Central memory CD8-positive, alpha-beta T cell (primary cell): ENCODE measurements around the gene ENTR1.
A peak's percentile ranks its signal among the peaks of the same experiment; 100 is the strongest.
"Not testable (repeated sequence)": the region's sequence is repeated elsewhere in the genome, so short reads cannot be mapped to it uniquely, and the experiment has no call there.

Experiments used
- ATAC-seq: fragments of 150-1000 bp; cut with Tn5 transposase; replicated peaks from 2 replicates; pipeline ENCODE4 v1.10.0; 2022; ENCODE audit warnings: mild to moderate bottlenecking, moderate FRiP score, moderate number of reproducible peaks; ENCODE audit not compliant: poor library complexity, severe bottlenecking; ENCODE audit errors: extremely low read depth
- DNase-seq, 2 donors: peaks; one replicate each; pipeline ENCODE4 v3.0.0; 2021; ENCODE audit warnings: low spot score in 2 of 2
- H3K27ac Mint-ChIP-seq: one replicate; pipeline ENCODE4 v1.8.0; 2022; ENCODE audit warnings: low read depth, mild to moderate bottlenecking, moderate library complexity, mixed read lengths
- H3K27me3 Mint-ChIP-seq: one replicate; pipeline ENCODE4 v1.8.0; 2022; ENCODE audit warnings: mixed read lengths
- H3K36me3 Mint-ChIP-seq: one replicate; pipeline ENCODE4 v1.8.0; 2022; ENCODE audit warnings: mild to moderate bottlenecking, moderate library complexity, mixed read lengths; ENCODE audit not compliant: insufficient read depth
- H3K4me1 Mint-ChIP-seq: one replicate; pipeline ENCODE4 v1.8.0; 2022; ENCODE audit warnings: mixed read lengths
- H3K4me3 Mint-ChIP-seq: one replicate; pipeline ENCODE4 v1.8.0; 2022; ENCODE audit warnings: mild to moderate bottlenecking, moderate library complexity, mixed read lengths
- H3K9me3 Mint-ChIP-seq: one replicate; pipeline ENCODE4 v1.8.0; 2022; ENCODE audit warnings: mixed read lengths

The ENTR1 gene

DNA sequence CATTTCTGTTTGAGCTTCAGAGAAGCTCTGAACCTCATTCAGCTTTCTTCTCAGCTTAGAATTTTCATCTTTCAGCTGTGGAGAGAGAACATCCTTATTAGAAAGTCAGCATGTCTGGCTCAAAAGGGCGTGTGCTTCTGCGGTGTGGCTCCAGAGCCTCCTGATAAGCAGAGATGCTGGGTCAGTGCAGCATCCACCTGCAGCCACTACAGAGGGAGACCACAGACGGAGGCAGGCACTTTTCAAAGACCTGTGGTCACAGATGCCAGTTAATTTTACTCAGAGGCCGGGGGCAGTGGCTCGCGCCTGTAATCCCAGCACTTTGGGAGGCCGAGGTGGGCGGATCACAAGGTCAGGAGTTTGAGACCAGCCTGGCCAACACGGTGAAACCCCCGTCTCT is 4.5 kb downstream of the ENTR1 start:
- not testable (repeated sequence) for H3K27ac Mint-ChIP-seq, ATAC-seq, H3K4me3 Mint-ChIP-seq, H3K27me3 Mint-ChIP-seq, DNase-seq, H3K9me3 Mint-ChIP-seq
- Mint-ChIP-seq H3K4me1 (peaks cover 37% of the 10 kb centered on the region), H3K36me3 (peaks cover 35% of the 10 kb centered on the region)

DNA sequence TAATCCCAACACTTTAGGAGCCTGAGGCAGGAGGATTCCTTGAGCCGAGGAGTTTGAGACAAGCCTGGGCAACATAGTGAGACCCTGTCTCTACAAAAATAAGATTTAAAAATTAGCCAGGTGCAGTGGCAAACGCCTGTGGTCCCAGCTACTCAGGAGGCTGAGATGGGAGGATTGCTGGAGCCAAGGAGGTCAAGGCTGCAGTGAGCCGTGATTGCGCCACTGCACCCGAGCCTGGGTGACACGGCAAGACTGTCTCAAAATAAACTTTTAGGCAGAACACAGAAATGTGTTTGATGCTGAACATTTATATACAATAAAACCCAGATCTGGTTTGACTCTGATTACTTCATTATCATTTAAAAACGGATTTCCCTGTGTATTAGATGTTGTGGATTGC is 4.9 kb downstream of the ENTR1 start:
- Mint-ChIP-seq H3K36me3 (peaks cover 34% of the 10 kb centered on the region), H3K4me1 (peaks cover 37% of the 10 kb centered on the region), H3K27ac (no peak overlapping the region), H3K27me3 (no peaks in the 10 kb centered on the region), H3K4me3 (no peak overlapping the region), H3K9me3 (no peaks in the 10 kb centered on the region)
- no peak for DNase-seq
- no peak for ATAC-seq

DNA sequence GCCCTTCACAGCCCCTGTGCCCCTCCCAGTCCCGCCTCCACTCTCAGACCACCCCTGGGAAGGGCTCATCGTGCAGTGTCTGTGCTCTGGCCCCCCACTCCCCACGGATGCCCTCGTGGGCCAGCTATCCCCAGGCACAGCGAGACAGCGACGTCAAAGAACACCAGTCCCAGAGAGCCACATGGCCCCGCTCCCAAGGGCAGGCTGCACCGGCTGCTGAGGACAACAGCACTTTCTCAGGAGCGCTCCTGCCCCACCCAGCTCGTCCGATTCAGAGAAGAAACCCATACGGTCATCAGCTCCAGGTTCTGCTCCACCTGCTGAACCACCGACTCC is 5.6 kb downstream of the ENTR1 start:
- Mint-ChIP-seq H3K27ac (peak overlapping the region; percentile 82), H3K27me3 (no peaks in the 10 kb centered on the region), H3K36me3 (peaks cover 30% of the 10 kb centered on the region), H3K4me1 (peaks cover 35% of the 10 kb centered on the region), H3K9me3 (no peaks in the 10 kb centered on the region), H3K4me3 (peak overlapping the region; percentile 70)
- no peak for ATAC-seq
- DNase-seq: no peak

DNA sequence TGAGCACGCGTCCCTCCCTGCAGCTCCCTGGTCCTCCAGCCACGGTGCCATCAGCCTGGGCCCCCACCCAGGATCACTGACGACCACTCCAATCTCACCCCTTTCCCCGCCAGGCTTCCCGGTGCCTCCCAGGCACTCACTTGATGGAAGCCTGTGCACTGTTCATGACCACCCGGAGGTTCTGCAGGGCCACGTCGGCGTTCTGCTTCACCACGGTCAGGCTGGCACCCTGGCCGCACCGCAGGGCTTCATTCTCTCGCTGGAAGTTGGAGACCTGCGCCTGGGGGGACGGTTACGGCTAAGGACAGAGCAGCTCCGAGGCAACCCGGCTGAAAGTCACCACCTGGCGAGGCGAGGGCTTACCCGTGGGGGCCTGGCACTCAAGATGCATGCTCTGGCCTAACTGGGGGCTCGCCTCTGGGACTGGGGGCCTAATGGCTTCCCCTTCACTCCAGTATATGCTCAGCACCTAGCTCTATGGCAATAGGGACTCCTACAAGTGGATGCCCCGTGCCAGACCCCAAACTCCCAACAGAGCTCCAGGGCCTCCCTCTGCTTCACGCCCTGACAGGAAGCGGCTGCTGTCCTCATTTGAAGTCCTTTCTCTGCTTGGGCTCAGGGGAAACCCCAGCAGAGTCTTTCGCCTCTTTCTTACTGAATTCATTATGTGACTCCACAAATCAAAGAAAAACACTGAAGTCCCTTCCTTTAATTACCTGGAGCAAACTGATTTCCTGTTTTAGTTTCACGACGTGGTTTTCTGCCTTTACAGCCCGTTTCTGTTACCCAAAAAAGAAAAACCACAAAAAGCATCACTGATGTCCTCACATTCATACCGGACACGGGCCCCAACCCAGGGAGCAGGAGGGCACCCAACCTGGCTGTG is 6.3 kb downstream of the ENTR1 start:
- Mint-ChIP-seq H3K4me3 (peak overlapping the region; percentile 70), H3K9me3 (no peaks in the 10 kb centered on the region), H3K27ac (peak overlapping the region; percentile 82), H3K27me3 (no peaks in the 10 kb centered on the region), H3K4me1 (peaks cover 32% of the 10 kb centered on the region), H3K36me3 (peaks cover 30% of the 10 kb centered on the region)
- DNase-seq (peak in 1 of 2 donors; percentile 21), ATAC-seq (peak; percentile 22)

DNA sequence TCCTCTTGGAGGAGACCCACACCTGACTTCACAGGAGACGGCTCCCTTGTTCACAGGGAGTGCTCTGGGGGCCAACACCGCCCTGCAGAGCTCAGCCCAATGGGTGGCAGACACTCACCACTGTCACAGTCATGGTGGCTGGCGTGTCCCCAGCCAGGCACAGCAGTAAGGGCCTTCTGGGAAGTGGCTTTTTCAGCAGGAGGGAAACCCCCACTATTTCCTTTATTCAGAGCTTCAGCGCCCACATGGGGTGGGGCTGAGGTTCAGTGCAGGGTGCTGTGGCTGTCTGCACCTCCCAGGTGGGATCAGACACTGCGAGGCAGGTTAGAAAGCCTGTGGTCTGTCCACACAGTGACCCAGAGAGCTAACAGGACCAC is 6.9 kb downstream of the ENTR1 start:
- H3K36me3 Mint-ChIP-seq: peaks cover 30% of the 10 kb centered on the region
- H3K9me3 Mint-ChIP-seq: no peaks in the 10 kb centered on the region
- peaks cover 32% of the 10 kb centered on the region for H3K4me1 Mint-ChIP-seq

DNA sequence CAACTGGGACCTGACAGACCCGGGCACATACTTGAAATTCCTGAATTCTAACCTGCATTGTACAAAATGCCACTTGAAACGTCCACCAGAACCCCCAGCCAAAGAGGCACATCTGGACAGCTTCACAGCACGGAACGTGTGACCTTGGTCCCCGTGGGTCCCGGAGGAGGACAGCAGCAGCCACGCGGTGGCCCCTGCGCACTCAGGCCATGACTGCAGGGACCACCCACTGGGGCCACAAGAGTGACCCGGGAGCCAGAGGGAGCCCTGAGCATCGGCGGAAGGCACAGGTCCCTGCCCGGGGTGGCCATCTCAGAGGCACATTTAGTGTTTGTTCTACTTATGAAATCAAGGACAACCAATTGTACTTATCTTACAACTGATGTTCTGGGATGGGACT is 8.3 kb downstream of the ENTR1 start:
- Mint-ChIP-seq H3K27me3 (no peaks in the 10 kb centered on the region), H3K36me3 (peaks cover 25% of the 10 kb centered on the region), H3K4me1 (peaks cover 33% of the 10 kb centered on the region), H3K27ac (peak overlapping the region; percentile 55), H3K4me3 (no peak overlapping the region), H3K9me3 (no peaks in the 10 kb centered on the region)
- ATAC-seq: no peak
- no peak for DNase-seq

More for the DNA sequence above, 6.9 kb downstream of the ENTR1 start:
- ATAC-seq: peak; percentile 90
- peak; percentile 47 to 75 for DNase-seq
- Mint-ChIP-seq H3K4me3 (peak overlapping the region; percentile 70), H3K27ac (peak overlapping the region; percentile 82), H3K27me3 (no peaks in the 10 kb centered on the region)

DNA sequence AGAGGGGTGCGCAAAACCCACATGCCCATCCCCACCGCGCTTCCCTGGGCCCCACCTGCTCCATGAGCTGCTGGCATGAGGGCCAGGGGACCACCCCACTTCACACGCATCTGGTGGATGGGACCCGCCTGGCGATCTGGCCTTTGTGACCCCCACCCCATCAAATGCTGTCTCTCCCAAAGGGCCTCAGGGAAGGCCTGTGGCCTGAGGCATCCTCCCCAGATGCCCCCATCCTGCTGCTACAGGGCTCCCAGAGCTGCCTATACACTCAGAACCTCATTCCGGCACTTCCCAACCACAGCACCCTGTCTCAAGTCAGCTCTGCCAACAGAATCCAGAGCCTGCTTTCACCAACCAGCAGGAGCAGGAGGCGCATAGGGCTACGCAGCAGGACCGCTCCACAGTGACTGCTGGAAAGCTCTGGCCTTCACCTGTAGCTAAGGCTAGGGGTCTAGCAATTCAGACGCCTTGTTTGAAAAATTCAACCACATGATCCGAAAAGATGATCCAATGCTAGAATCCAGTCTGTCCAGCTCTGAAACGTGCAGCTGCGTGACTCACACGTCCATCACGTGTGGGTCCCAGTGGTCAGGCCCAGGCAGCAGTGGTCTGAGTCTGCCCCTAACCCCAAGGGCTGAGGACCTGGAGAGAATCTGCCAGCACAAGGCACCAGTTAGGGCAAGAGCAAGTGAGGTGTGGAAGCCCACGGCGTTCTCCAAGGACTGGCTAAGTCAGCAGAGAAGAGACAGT is 9.1 kb downstream of the ENTR1 start:
- DNase-seq: no peak
- ATAC-seq: no peak
- no peaks in the 10 kb centered on the region for H3K9me3 Mint-ChIP-seq
- peak overlapping the region; percentile 55 for H3K27ac Mint-ChIP-seq
- peaks cover 33% of the 10 kb centered on the region for H3K4me1 Mint-ChIP-seq
- peak overlapping the region; percentile 63 for H3K4me3 Mint-ChIP-seq
- H3K27me3 Mint-ChIP-seq: no peaks in the 10 kb centered on the region
- H3K36me3 Mint-ChIP-seq: peaks cover 21% of the 10 kb centered on the region

DNA sequence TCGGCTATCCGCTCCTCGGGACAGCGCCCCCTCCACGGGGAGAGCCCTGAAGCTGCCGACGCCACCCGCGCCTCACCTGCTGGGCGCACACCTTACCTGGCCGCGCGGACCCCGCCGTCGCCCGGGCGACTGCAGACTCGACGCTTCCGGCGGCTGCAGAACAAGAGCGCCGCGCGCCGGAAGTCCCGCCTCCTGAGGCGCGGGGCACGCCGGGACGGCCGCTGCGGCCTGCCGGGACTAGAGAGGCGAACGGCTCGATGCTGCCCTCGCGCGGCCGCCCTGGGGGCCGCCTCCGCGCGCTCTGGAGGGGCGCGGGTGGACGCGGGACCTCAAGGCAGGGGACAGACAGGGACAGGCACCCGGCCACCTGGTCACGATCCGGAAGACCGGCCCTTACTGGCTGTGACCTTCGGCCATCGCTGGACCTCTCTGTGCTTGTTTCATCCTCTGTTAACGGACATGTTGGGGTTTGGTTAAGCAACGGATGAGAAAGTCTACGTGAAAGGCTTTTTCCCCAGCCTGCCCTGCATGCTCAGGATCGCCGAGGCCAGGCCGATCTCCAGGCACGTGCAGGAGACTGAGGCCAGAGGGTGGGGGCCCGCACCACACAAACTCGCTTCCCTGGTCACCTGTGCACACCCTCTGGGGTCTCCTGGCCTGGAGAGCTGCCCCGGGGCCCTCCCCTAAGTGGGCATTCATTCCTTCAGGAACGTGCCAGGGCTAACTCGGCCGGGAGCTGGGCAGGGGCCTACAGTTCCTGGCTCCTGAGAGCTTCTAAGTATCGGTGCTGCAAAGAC is 10.2 kb downstream of the ENTR1 start, which contains the start of gene SNAPC4:
Gene SNAPC4 (minus strand): TSS at position 133 of the 797 bp plus-strand sequence. CDS start 1,742 bp downstream, outside the sequence.
- DNase-seq: peak; percentile 70 to 77
- Mint-ChIP-seq H3K9me3 (no peaks in the 10 kb centered on the region), H3K36me3 (peaks cover 20% of the 10 kb centered on the region), H3K4me1 (peaks cover 32% of the 10 kb centered on the region), H3K4me3 (peak within 1 kb of the TSS; percentile 78), H3K27me3 (no peaks in the 10 kb centered on the region), H3K27ac (peak within 1 kb of the TSS; percentile 72)
- ATAC-seq: peak; percentile 45

DNA sequence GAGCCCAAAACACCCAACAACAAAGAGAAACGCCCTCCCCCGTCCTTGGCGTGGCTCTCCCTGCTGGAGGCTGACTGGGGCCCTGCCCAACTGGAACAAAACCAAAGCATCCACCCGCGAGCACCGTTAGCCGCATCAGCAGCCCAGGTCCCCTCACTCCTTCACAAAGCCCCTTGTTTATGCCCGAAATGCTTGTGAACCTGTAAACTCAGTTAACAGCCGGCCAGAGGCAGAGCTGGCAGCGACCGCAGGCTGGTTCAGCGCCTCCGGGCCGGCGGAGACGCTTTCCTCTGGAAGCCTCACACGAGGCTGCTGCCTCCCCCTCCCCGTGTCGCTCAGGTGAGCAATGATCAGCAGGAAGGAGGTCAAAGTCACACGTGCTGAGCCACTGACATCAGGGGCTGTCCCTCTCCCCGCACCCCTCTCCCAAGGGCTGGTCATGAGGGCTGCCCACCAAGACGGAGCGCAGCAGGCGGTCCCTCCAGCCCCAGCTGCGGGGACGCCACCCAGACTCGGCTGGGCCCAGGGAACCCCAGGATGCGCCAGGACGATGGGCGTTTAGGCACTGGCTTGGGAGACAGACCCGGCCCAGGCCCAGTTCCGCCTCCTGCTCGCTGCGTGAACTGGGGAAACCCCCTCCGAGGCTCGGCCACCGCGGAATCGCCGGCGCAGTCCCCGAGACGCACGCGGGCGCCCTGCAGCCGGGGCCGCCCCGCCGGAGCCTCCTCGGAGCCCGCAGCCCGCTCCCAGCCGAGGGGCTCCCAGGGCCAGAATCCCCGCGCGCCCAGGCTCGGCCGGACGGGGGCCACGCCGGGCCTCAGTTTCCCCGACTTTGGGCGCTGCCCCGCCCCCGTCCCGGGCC is 11.0 kb downstream of the ENTR1 start:
- Mint-ChIP-seq H3K36me3 (peaks cover 14% of the 10 kb centered on the region), H3K9me3 (no peaks in the 10 kb centered on the region), H3K4me1 (peaks cover 24% of the 10 kb centered on the region), H3K4me3 (peak overlapping the region; percentile 78), H3K27ac (peak overlapping the region; percentile 72), H3K27me3 (no peaks in the 10 kb centered on the region)
- no peak for ATAC-seq
- DNase-seq: no peak

DNA sequence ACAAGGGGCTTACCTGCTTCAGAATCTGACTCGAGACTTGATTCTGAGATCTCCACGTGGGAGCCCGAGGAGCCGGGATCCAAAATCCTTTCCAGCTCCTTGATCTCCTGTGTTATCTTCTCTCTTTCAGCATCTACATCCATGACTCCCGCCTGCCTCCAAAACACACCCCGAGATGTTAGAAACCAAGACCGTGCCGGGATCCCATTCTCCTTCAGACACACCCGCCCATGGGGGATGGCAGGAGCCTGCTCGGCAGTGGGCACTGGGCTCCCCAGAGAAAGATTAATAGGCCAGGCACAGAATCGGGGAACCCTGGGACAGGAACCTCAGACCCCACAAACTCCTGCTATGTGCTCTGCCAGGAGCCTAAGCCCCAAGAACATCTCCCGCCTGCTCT is 12.1 kb downstream of the ENTR1 start:
- no peak for DNase-seq
- peak overlapping the region; percentile 78 for H3K4me3 Mint-ChIP-seq
- ATAC-seq: no peak
- no peaks in the 10 kb centered on the region for H3K27me3 Mint-ChIP-seq
- H3K4me1 Mint-ChIP-seq: peaks cover 13% of the 10 kb centered on the region
- H3K27ac Mint-ChIP-seq: no peak overlapping the region
- H3K9me3 Mint-ChIP-seq: no peaks in the 10 kb centered on the region
- H3K36me3 Mint-ChIP-seq: peaks cover 10% of the 10 kb centered on the region

DNA sequence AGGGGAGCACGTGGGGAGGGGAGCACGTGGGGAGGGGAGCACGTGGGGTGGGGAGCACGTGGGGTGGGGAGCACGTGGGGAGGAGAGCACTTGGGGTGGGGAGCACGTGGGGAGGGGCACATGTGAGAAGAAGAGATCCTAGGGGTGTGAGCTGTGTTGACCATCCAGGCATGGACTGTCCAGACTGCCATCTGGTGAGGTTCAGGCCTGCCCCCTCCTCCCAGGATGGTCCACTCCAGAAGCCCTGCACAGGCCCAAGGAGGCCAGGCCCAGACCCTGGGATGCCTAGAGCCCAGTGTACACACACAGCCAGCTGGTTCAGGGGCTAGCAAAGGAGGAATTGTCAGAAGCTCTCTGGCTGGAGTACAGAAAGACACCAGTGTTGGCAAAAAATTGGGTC is 12.8 kb downstream of the ENTR1 start:
- Mint-ChIP-seq H3K27ac (no peak overlapping the region), H3K4me3 (no peak overlapping the region), H3K4me1 (peaks cover 13% of the 10 kb centered on the region), H3K9me3 (no peaks in the 10 kb centered on the region), H3K36me3 (peaks cover 10% of the 10 kb centered on the region), H3K27me3 (no peaks in the 10 kb centered on the region)
- DNase-seq (no peak), ATAC-seq (no peak)

DNA sequence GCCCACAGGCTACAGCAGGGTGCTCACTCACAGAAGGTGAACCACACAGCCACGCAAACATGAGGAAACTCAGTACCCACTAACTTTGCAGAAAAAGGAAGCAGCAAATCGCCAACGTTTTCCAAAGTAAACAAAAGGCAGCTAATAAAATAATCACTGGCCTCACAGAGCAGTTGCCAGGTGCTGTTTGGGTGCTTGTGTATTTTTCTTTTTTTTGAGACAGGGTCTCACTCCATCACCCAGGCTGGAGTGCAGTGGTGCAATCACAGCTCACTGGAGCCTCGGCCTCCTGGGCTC is 14.2 kb downstream of the ENTR1 start:
- DNase-seq (no peak), ATAC-seq (no peak)
- Mint-ChIP-seq H3K9me3 (no peaks in the 10 kb centered on the region), H3K36me3 (peaks cover 17% of the 10 kb centered on the region), H3K27ac (no peak overlapping the region), H3K4me1 (peaks cover 13% of the 10 kb centered on the region), H3K4me3 (no peak overlapping the region), H3K27me3 (no peaks in the 10 kb centered on the region)
